ENCODE data around the gene TMEM247.

TMEM247 gene

DNA sequence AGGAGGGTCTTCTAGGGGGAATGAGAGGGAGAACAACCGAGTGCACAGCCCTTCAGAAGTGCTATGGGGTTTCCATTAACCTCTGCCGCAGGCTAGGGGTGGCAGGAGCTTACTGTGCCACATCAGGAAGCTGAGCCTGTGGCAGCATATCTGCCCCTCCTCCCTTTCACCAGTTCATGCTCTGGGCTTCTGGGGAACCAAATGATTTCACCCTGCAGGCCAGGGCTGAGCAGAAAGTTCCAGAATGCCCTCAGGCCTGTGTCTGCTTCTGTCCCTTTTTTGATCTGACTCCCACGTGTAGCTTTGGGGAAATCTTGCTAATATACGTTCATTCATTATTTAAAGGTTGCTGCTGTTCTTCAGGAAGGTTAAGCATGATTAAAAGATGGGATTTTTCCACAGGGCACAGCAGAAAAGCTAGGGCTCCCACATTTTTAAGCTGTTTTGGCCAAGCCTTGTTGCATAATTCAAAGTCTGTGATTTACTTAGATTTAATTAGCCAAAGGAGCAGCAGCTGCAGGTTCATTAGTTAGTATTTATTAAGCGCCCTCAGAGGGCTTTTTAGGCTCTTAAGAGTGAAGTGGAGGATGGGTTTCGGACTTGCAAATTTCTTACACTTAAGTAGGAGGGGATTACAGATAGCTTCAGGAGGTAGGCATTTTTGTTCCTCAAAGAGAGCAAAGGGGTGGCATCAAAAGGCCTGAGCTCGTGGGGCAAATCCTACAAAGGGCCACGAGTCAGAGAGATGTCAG lies 10.2 kb downstream of the TMEM247 start:
- no peak for DNase-seq

DNA sequence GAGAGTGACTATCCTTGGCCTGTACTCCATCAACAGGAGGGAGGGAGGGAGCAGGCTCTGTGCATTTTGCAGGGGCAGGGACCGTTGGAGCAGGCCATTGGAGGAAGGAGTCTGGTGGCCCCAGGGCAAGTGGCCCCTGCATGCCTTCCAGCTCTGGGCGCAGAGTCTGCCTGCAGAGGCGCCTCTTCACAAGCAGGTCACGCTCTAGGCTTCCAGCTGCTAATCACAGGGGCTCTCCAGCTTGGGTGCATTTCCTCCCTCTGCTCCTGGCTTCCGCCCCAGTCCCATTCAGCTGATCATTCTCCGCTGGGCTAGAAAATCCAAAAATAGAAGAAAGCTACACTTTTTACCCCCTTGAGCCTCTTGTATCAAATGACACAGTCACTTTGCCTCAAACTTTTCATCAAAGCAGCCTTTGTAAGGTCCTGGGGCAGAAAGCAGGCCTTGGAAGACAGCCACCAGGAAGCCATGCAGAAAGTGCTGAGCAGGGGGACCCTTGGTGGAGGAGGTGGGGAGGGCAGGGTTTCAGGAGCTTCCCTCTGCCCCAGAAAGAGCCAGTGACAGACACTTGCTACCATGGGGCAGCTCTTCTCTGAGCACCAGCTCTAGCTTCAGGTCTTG lies 11.3 kb downstream of the TMEM247 start:
- peak; percentile 40 for DNase-seq

DNA sequence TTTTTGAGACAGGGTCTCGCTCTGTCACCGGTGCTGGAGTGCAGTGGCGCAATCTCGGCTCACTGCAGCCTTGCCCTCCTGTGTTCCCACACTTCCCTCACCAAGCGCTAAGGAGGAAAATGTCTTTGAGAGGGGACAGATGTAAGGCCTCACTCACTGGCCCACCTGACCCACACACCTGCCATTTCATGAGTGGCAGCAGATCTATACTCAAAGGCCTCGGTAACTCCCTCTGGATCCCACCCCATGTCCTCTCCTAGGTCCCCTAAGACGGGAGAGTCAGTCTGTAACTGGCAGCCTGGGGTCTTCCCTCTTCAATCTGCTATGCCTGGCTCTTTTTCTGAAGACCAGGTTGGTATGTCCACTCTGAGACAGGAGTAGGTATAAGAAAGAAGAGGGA lies 12.9 kb downstream of the TMEM247 start:
- no peak for DNase-seq

- no peak for DNase-seq
Observed at GRCh38 chr2:46493241-46493970, 14.0 kb downstream of the TMEM247 start.

- no peak for DNase-seq
Observed at GRCh38 chr2:46493971-46494250, 14.5 kb downstream of the TMEM247 start.

DNA sequence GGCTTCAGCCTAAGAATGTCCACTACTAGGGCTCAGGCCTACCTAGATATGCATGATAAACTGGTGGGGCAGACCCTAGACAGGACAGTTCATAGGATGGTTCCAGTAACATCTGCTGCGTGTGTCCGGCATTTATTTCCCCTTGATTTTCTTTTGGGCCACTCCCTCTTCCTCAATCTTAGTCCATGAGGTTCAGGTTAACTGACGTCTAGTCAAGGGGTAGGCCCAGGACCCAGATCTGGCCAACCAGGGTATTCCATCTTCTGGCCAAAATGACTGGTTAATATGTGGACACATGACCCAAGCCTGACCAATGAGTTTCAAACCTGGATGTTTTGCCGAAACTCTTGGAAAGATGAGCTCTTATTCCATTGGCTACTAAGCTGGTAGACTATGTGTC lies 15.2 kb downstream of the TMEM247 start:
- DNase-seq = no peak

DNA sequence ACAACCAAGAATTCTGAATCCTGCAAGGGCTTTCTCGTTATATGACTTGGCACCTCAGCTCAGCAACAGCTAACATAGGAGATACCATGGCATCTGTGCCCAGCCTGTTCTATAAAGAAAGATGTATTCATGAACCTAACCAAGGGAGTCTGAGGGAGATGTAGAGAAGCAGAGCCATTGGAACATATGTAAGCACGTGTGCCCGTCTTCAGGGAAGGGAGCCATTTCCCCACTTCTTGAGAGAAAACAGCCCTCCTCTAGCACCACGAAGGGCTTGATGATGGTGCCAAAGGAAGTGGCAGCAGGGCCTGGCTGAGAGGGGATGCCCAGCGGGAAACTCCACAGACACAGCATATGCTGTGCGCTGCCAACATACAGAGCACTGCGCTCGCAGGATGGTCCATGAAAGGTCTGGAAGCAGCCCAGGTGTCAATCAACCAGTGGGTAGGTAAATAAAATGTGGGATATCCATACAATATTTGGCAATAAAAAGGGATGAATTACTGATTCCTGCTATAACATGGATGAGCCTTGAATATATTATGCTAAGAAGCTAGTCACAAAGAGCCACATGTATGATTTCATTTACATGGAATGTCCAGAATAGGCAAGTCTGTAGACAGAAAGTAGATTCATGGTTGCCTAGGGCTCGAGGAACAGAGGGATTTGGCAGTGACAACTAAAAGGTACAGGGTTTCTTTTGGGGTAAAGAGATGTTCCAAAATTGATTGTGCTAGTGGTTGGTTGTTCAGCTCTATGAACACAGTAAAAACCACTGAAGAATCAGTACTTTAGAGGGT lies 16.1 kb downstream of the TMEM247 start:
- no peak for DNase-seq

GRCh38 chr2:46497766-46498165 lies 18.4 kb downstream of the TMEM247 start:
- DNase-seq = no peak

- no peak for DNase-seq
Observed at GRCh38 chr2:46498681-46499080, 19.3 kb downstream of the TMEM247 start.

GRCh38 chr2:46499392-46499785 lies 20.0 kb downstream of the TMEM247 start:
- DNase-seq = no peak

- no peak for DNase-seq
Observed at GRCh38 chr2:46500801-46501200, 21.4 kb downstream of the TMEM247 start.

GRCh38 chr2:46502291-46502885 lies 23.0 kb downstream of the TMEM247 start:
- no peak for DNase-seq

GRCh38 chr2:46503686-46504085 lies 24.3 kb downstream of the TMEM247 start:
- no peak for DNase-seq

DNA sequence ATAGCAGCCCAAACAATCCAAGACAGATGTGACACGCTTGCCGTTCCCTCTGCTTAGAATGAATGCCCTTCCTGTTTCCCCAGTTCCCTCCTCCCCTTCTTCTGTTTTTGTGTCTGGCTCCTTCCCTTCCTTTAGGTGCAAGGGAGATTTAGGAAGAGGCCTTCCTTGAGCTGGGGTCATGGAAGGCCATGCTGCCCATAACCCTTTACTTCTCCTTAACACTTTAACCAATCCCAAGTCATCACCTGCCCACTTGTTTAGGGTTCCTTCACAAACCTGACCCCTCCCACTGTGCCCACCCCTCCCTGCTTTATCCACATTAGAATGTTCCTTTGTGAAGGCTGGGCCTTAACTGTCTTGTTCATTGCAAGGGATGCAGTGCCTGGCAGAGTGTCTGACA lies 24.9 kb downstream of the TMEM247 start:
- DNase-seq = no peak

GRCh38 chr2:46504685-46505471 lies 25.5 kb downstream of the TMEM247 start:
- DNase-seq = no peak

DNA sequence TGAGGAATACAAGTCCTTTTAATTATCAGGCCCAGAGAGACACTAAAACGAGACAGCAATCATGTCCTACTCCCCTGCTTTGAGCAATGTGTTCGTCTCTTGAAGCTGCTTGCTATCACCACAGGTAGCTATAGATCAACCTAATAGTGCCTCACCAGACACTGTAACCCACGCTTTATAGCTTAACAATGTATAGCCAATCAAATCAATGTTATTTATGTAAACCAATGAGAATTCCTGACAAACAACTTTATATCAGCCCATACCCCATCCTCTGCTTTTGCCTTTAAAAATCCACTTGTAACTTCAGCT lies 26.1 kb downstream of the TMEM247 start:
- DNase-seq = no peak

DNA sequence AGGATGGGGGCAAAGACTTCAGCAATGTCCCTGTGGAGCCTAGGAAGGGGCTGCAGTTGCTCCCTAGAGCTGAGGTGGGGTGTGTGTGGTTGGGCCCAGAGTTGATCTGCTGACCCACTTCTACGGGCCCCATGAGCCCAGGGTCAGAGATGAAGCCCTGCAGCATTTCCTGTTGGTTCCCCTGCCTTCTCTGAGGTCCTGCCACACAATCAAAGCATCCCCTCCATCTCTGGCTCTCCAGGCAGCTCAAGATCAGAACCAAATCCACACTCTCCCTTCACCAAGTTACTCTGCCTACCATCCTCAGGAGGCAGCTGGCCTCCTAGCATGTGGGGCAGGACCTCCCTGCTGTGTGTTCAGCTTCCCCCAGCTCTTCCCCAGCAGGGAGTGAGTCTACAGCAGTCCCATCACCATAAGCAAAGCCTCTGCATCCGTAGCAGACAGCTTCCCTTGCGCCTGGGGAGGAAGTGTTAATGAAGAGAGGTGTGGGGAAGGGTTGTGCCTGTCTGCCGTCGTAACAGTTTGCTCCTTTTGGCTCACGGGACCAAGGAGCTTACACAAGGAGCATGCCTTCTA lies 26.9 kb downstream of the TMEM247 start:
- no peak for DNase-seq

- DNase-seq = no peak
Observed at GRCh38 chr2:46508312-46508711, 28.9 kb downstream of the TMEM247 start.

- DNase-seq = no peak
Observed at GRCh38 chr2:46508759-46509158, 29.4 kb downstream of the TMEM247 start.

DNA sequence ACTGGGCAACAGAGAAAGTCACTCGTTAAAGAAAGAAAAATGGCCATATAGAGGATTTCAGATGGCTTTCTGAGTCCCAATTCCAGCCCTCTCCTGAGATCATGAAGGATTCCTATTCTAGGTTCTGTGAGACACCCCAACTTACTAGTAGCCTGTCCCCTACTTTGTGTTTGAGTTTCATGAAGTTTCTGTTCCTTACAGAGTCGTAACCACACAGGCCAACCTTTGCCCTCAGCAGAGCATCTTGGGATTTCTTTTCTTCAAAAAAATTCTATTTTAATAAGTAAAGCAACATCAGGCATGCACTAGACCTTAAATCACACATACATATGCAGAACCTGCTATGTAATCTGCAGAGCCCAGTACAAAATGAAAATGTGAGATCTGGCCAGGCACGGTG lies 30.4 kb downstream of the TMEM247 start:
- no peak for DNase-seq

- no peak for DNase-seq
Observed at GRCh38 chr2:46510598-46511177, 31.3 kb downstream of the TMEM247 start.

Data from right kidney (tissue), 1 donor.